ENCODE results near the gene TSR3.

The TSR3 gene

GRCh38 chr16:1335996-1336395, 15.7 kb downstream of the TSR3 start:
- H3K4me3 ChIP-seq (replicated peaks; ENCODE audit: insufficient read depth, low read length): no peak overlapping the region
- H3K27me3 ChIP-seq (ENCODE audit: insufficient read depth, poor library complexity, severe bottlenecking): peaks cover 66% of the 10 kb centered on the region
- no peak overlapping the region for H3K27ac ChIP-seq (replicated peaks)
- no peak for DNase-seq (ENCODE audit: low read depth in 1 of 2, low spot score in 1 of 2)
- TF ChIP-seq, protein P1, sequence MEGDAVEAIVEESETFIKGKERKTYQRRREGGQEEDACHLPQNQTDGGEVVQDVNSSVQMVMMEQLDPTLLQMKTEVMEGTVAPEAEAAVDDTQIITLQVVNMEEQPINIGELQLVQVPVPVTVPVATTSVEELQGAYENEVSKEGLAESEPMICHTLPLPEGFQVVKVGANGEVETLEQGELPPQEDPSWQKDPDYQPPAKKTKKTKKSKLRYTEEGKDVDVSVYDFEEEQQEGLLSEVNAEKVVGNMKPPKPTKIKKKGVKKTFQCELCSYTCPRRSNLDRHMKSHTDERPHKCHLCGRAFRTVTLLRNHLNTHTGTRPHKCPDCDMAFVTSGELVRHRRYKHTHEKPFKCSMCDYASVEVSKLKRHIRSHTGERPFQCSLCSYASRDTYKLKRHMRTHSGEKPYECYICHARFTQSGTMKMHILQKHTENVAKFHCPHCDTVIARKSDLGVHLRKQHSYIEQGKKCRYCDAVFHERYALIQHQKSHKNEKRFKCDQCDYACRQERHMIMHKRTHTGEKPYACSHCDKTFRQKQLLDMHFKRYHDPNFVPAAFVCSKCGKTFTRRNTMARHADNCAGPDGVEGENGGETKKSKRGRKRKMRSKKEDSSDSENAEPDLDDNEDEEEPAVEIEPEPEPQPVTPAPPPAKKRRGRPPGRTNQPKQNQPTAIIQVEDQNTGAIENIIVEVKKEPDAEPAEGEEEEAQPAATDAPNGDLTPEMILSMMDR (IDR thresholded peaks at IDR 0.05; ENCODE audit: insufficient read depth, low read length): no peak
- TF ChIP-seq POLR2AphosphoS5 (IDR thresholded peaks at IDR 0.05; ENCODE audit: low read depth) (no peak), GABPA (IDR thresholded peaks at IDR 0.05; ENCODE audit: low read depth) (no peak), SPI1 (IDR thresholded peaks at IDR 0.05; ENCODE audit: borderline replicate concordance, low read depth) (no peak)
- TF ChIP-seq, protein P2, sequence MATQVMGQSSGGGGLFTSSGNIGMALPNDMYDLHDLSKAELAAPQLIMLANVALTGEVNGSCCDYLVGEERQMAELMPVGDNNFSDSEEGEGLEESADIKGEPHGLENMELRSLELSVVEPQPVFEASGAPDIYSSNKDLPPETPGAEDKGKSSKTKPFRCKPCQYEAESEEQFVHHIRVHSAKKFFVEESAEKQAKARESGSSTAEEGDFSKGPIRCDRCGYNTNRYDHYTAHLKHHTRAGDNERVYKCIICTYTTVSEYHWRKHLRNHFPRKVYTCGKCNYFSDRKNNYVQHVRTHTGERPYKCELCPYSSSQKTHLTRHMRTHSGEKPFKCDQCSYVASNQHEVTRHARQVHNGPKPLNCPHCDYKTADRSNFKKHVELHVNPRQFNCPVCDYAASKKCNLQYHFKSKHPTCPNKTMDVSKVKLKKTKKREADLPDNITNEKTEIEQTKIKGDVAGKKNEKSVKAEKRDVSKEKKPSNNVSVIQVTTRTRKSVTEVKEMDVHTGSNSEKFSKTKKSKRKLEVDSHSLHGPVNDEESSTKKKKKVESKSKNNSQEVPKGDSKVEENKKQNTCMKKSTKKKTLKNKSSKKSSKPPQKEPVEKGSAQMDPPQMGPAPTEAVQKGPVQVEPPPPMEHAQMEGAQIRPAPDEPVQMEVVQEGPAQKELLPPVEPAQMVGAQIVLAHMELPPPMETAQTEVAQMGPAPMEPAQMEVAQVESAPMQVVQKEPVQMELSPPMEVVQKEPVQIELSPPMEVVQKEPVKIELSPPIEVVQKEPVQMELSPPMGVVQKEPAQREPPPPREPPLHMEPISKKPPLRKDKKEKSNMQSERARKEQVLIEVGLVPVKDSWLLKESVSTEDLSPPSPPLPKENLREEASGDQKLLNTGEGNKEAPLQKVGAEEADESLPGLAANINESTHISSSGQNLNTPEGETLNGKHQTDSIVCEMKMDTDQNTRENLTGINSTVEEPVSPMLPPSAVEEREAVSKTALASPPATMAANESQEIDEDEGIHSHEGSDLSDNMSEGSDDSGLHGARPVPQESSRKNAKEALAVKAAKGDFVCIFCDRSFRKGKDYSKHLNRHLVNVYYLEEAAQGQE (IDR thresholded peaks at IDR 0.05; ENCODE audit: insufficient replicate concordance, low read depth): no peak

- H3K27ac ChIP-seq (replicated peaks): no peak overlapping the region
- TF ChIP-seq POLR2AphosphoS5 (IDR thresholded peaks at IDR 0.05; ENCODE audit: low read depth): no peak
- TF ChIP-seq, protein P2 (IDR thresholded peaks at IDR 0.05; ENCODE audit: insufficient replicate concordance, low read depth): no peak
- TF ChIP-seq, protein P1 (IDR thresholded peaks at IDR 0.05; ENCODE audit: insufficient read depth, low read length): no peak
- no peak for TF ChIP-seq SPI1 (IDR thresholded peaks at IDR 0.05; ENCODE audit: borderline replicate concordance, low read depth)
- no peak for DNase-seq (ENCODE audit: low read depth in 1 of 2, low spot score in 1 of 2)
- H3K27me3 ChIP-seq (ENCODE audit: insufficient read depth, poor library complexity, severe bottlenecking): peaks cover 66% of the 10 kb centered on the region
- no peak overlapping the region for H3K4me3 ChIP-seq (replicated peaks; ENCODE audit: insufficient read depth, low read length)
These were observed 16.3 kb downstream of the TSR3 start for GRCh38 chr16:1335211-1335971.

DNA sequence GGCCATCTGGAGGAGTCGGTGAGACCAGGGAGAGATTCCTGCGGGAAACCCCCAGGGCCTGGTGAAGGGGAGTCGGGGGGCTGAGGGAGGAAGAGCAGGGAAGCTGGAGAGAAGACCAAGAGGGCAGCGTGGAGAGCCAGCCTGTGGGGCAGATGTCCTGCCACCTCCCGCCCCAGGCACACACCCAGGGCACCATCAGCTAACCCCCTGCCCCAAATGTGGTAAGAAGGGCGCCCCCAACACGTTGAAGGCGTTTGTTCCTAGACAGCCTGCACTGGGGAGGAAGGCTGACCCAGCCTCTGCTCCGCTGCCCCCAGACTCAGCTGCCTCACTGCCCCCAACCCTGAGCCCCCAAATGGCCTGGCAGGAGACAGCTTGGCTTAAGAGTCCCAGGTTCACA, 16.9 kb downstream of the TSR3 start:
- no peak for DNase-seq (ENCODE audit: low read depth in 1 of 2, low spot score in 1 of 2)
- H3K4me3 ChIP-seq (replicated peaks; ENCODE audit: insufficient read depth, low read length): no peak overlapping the region
- peaks cover 66% of the 10 kb centered on the region for H3K27me3 ChIP-seq (ENCODE audit: insufficient read depth, poor library complexity, severe bottlenecking)
- TF ChIP-seq POLR2AphosphoS5 (IDR thresholded peaks at IDR 0.05; ENCODE audit: low read depth) (no peak), SPI1 (IDR thresholded peaks at IDR 0.05; ENCODE audit: borderline replicate concordance, low read depth) (no peak), GABPA (IDR thresholded peaks at IDR 0.05; ENCODE audit: low read depth) (no peak)
- TF ChIP-seq, protein P2 (IDR thresholded peaks at IDR 0.05; ENCODE audit: insufficient replicate concordance, low read depth): no peak
- TF ChIP-seq, protein P1 (IDR thresholded peaks at IDR 0.05; ENCODE audit: insufficient read depth, low read length): no peak
- H3K27ac ChIP-seq (replicated peaks): no peak overlapping the region

All from HL-60 (cell line).